Measurements from ENCODE around the gene LIMS3.
"Not testable (repeated sequence)": the region's sequence is repeated elsewhere in the genome, so short reads cannot be mapped to it uniquely, and the experiment has no call there.

LIMS3 gene

GRCh38 chr2:109908626-109909025 lies 10.1 kb downstream of the LIMS3 start:
- H3K4me1 ChIP-seq (ENCODE audit: control insufficient read depth in 1 of 2, insufficient read depth in 1 of 2, low read depth in 1 of 2, low read length in 1 of 2); H3K36me3 ChIP-seq; H3K27ac ChIP-seq; H3K4me3 ChIP-seq (ENCODE audit: low read depth in 1 of 2, low read length in 1 of 2); H3K9me3 ChIP-seq; H3K27me3 ChIP-seq: not testable (repeated sequence)

GRCh38 chr2:109910789-109911188 lies 12.3 kb downstream of the LIMS3 start:
- H3K27me3 ChIP-seq = not testable (repeated sequence)

GRCh38 chr2:109913911-109914310 lies 15.4 kb downstream of the LIMS3 start:
- H3K27me3 ChIP-seq; H3K4me1 ChIP-seq (ENCODE audit: control insufficient read depth in 1 of 2, insufficient read depth in 1 of 2, low read depth in 1 of 2, low read length in 1 of 2); H3K36me3 ChIP-seq; H3K9me3 ChIP-seq; H3K4me3 ChIP-seq (ENCODE audit: low read depth in 1 of 2, low read length in 1 of 2); H3K27ac ChIP-seq: not testable (repeated sequence)

More at GRCh38 chr2:109910789-109911188, 12.3 kb downstream of the LIMS3 start:
- H3K9me3 ChIP-seq; H3K4me3 ChIP-seq (ENCODE audit: low read depth in 1 of 2, low read length in 1 of 2); H3K36me3 ChIP-seq; H3K27ac ChIP-seq; H3K4me1 ChIP-seq (ENCODE audit: control insufficient read depth in 1 of 2, insufficient read depth in 1 of 2, low read depth in 1 of 2, low read length in 1 of 2): not testable (repeated sequence)

- not testable (repeated sequence) for H3K27me3 ChIP-seq
Measured at GRCh38 chr2:109914552-109914951, 16.1 kb downstream of the LIMS3 start.

GRCh38 chr2:109915830-109916229 lies 17.3 kb downstream of the LIMS3 start:
- H3K36me3 ChIP-seq; H3K9me3 ChIP-seq; H3K27ac ChIP-seq; H3K27me3 ChIP-seq; H3K4me3 ChIP-seq (ENCODE audit: low read depth in 1 of 2, low read length in 1 of 2); H3K4me1 ChIP-seq (ENCODE audit: control insufficient read depth in 1 of 2, insufficient read depth in 1 of 2, low read depth in 1 of 2, low read length in 1 of 2): not testable (repeated sequence)

More at GRCh38 chr2:109914552-109914951, 16.1 kb downstream of the LIMS3 start:
- not testable (repeated sequence) for H3K36me3 ChIP-seq; H3K9me3 ChIP-seq; H3K27ac ChIP-seq; H3K4me3 ChIP-seq (ENCODE audit: low read depth in 1 of 2, low read length in 1 of 2); H3K4me1 ChIP-seq (ENCODE audit: control insufficient read depth in 1 of 2, insufficient read depth in 1 of 2, low read depth in 1 of 2, low read length in 1 of 2)

GRCh38 chr2:109920162-109920561 lies 21.7 kb downstream of the LIMS3 start:
- H3K9me3 ChIP-seq; H3K4me3 ChIP-seq (ENCODE audit: low read depth in 1 of 2, low read length in 1 of 2); H3K4me1 ChIP-seq (ENCODE audit: control insufficient read depth in 1 of 2, insufficient read depth in 1 of 2, low read depth in 1 of 2, low read length in 1 of 2); H3K27ac ChIP-seq; H3K36me3 ChIP-seq; H3K27me3 ChIP-seq: not testable (repeated sequence)

- not testable (repeated sequence) for H3K27me3 ChIP-seq; H3K4me1 ChIP-seq (ENCODE audit: control insufficient read depth in 1 of 2, insufficient read depth in 1 of 2, low read depth in 1 of 2, low read length in 1 of 2); H3K9me3 ChIP-seq; H3K36me3 ChIP-seq; H3K27ac ChIP-seq; H3K4me3 ChIP-seq (ENCODE audit: low read depth in 1 of 2, low read length in 1 of 2)
Measured at GRCh38 chr2:109921543-109922384, 23.3 kb downstream of the LIMS3 start.

- H3K27me3 ChIP-seq; H3K27ac ChIP-seq; H3K36me3 ChIP-seq; H3K4me1 ChIP-seq (ENCODE audit: control insufficient read depth in 1 of 2, insufficient read depth in 1 of 2, low read depth in 1 of 2, low read length in 1 of 2); H3K9me3 ChIP-seq; H3K4me3 ChIP-seq (ENCODE audit: low read depth in 1 of 2, low read length in 1 of 2): not testable (repeated sequence)
Measured at GRCh38 chr2:109924481-109924880, 26.0 kb downstream of the LIMS3 start.

- not testable (repeated sequence) for H3K4me3 ChIP-seq (ENCODE audit: low read depth in 1 of 2, low read length in 1 of 2); H3K27me3 ChIP-seq; H3K27ac ChIP-seq; H3K36me3 ChIP-seq; H3K4me1 ChIP-seq (ENCODE audit: control insufficient read depth in 1 of 2, insufficient read depth in 1 of 2, low read depth in 1 of 2, low read length in 1 of 2); H3K9me3 ChIP-seq
Measured at GRCh38 chr2:109927803-109928202, 29.3 kb downstream of the LIMS3 start.

GRCh38 chr2:109929222-109929621 lies 30.7 kb downstream of the LIMS3 start:
- H3K27ac ChIP-seq; H3K36me3 ChIP-seq; H3K4me1 ChIP-seq (ENCODE audit: control insufficient read depth in 1 of 2, insufficient read depth in 1 of 2, low read depth in 1 of 2, low read length in 1 of 2); H3K27me3 ChIP-seq; H3K9me3 ChIP-seq; H3K4me3 ChIP-seq (ENCODE audit: low read depth in 1 of 2, low read length in 1 of 2): not testable (repeated sequence)

GRCh38 chr2:109936534-109936933 lies 38.0 kb downstream of the LIMS3 start:
- H3K9me3 ChIP-seq; H3K4me3 ChIP-seq (ENCODE audit: low read depth in 1 of 2, low read length in 1 of 2); H3K27ac ChIP-seq; H3K36me3 ChIP-seq; H3K27me3 ChIP-seq; H3K4me1 ChIP-seq (ENCODE audit: control insufficient read depth in 1 of 2, insufficient read depth in 1 of 2, low read depth in 1 of 2, low read length in 1 of 2): not testable (repeated sequence)

GRCh38 chr2:109945362-109945761 lies 46.9 kb downstream of the LIMS3 start:
- H3K4me3 ChIP-seq (ENCODE audit: low read depth in 1 of 2, low read length in 1 of 2); H3K36me3 ChIP-seq; H3K27ac ChIP-seq: not testable (repeated sequence)

GRCh38 chr2:109947262-109947958 lies 48.9 kb downstream of the LIMS3 start:
- not testable (repeated sequence) for H3K9me3 ChIP-seq; H3K27me3 ChIP-seq; H3K4me1 ChIP-seq (ENCODE audit: control insufficient read depth in 1 of 2, insufficient read depth in 1 of 2, low read depth in 1 of 2, low read length in 1 of 2); H3K36me3 ChIP-seq; H3K27ac ChIP-seq; H3K4me3 ChIP-seq (ENCODE audit: low read depth in 1 of 2, low read length in 1 of 2)

More at GRCh38 chr2:109945362-109945761, 46.9 kb downstream of the LIMS3 start:
- not testable (repeated sequence) for H3K9me3 ChIP-seq; H3K27me3 ChIP-seq; H3K4me1 ChIP-seq (ENCODE audit: control insufficient read depth in 1 of 2, insufficient read depth in 1 of 2, low read depth in 1 of 2, low read length in 1 of 2)

GRCh38 chr2:109947959-109948520 lies 49.6 kb downstream of the LIMS3 start:
- not testable (repeated sequence) for H3K36me3 ChIP-seq; H3K4me1 ChIP-seq (ENCODE audit: control insufficient read depth in 1 of 2, insufficient read depth in 1 of 2, low read depth in 1 of 2, low read length in 1 of 2); H3K27me3 ChIP-seq; H3K27ac ChIP-seq; H3K4me3 ChIP-seq (ENCODE audit: low read depth in 1 of 2, low read length in 1 of 2); H3K9me3 ChIP-seq

Data from neutrophil (primary cell).